GM18951 (cell line): ENCODE measurements around the gene GALNT18.

Source experiments
- POLR2A ChIP-seq: IDR thresholded peaks from 4 replicates; pipeline ENCODE4 v1.6.1; 2011; ENCODE audit warnings: mild to moderate bottlenecking; ENCODE audit not compliant: insufficient read length, insufficient read depth; ENCODE audit errors: extremely low read depth
- in situ Hi-C: fragments of 300-500 bp; cut with MboI; formaldehyde crosslinking; loops from one replicate; pipeline ENCODE4 v1.12.0; 2022; ENCODE audit warnings: low sequenced_read_pairs, mixed read lengths, inconsistent platforms; ENCODE audit not compliant: unreplicated experiment

The GALNT18 gene

GRCh38 chr11:11537372-11537771 lies 84.4 kb downstream of the GALNT18 start:
- TF ChIP-seq POLR2A, result no peak
- in situ Hi-C loops, result no loop called here

GRCh38 chr11:11536650-11537049 lies 85.2 kb downstream of the GALNT18 start:
- TF ChIP-seq POLR2A, result no peak
- in situ Hi-C loops, result no loop called here

DNA sequence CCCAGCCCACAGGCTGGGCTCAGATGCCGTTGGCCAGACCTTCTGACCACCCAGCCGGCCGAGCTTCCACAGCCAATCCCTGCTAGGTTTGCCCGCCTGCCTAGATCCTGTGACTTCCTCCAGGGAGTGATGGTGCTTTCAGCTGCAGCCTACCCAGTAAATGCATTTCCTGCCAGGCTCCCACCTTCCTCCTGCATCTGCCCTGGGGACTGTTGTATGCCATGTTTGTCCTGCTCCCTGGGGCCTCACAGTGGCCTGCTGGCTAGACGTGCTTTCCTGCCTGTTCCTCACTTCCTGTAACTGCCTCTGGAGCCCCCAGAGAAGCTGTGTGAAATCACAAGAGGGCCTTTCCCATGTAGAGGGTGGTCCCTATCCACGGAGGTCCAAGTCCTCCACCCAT lies 86.2 kb downstream of the GALNT18 start:
- no peak for TF ChIP-seq POLR2A
- in situ Hi-C loops, result no loop called here

DNA sequence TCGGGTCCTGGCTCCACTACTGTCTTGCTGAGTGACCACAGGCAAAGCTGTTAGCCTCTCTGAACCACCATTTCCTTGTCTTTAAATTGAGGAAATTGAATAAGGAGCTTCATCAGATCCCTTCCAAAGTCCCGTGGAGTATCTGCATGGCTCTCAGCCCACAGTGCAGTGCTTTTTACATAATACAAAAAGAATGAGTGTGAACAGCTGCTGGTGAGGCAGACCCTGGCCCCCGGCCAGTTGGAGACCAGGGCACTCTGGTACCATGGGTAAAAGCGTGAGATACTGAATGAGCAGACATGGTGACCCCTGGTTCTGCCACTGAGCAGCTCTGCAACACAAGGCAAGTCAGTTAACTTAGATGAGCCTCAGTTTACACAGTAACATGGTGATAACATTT lies 86.8 kb downstream of the GALNT18 start:
- no peak for TF ChIP-seq POLR2A
- in situ Hi-C loops, result no loop called here

DNA sequence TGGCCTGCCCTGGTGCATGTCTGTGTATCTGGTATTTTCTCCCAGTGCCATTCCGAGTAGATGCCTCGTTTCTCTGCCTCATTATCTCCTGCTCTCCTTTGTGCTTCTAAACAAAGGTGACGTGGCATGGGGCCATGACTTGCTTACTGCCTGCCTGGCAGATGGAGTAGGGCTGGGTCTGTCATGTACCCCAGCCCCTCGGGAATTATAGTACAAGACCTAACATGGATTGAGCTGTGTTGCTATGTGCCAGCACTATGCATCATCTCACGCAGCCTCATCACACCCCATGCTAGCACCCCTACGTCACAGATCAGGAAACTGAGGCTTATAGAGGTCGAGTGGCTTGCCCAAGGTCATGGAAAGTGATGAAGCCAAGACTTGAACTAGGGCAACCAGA lies 88.1 kb downstream of the GALNT18 start:
- TF ChIP-seq POLR2A, result no peak
- in situ Hi-C loops, result no loop called here

- in situ Hi-C loops, result no loop called here
- TF ChIP-seq POLR2A, result no peak
Measured at GRCh38 chr11:11533057-11533456, 88.7 kb downstream of the GALNT18 start.

GRCh38 chr11:11532574-11532973 lies 89.2 kb downstream of the GALNT18 start:
- no peak for TF ChIP-seq POLR2A
- in situ Hi-C loops, result no loop called here

- in situ Hi-C loops, result no loop called here
- TF ChIP-seq POLR2A, result no peak
Measured at GRCh38 chr11:11531131-11531908, 90.5 kb downstream of the GALNT18 start.

DNA sequence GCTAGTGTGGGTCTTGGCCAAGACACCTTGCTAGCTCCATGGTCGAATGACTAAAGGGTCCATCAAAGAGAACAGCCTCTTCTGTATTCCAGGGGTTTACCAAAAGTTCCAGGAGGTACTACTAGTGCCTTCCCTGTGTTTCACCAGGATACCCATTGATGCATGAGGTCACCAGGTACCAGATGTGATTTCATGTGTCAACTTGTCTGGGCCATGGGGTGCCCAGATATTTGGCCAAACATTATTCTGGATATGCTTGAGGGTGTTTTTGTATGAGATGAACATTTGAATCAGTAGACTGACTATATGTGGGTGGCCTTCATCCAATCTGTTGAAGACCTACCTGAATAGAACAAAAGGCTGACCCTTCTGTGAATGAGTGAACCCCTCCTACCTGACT lies 92.8 kb downstream of the GALNT18 start:
- in situ Hi-C loops, result no loop called here
- no peak for TF ChIP-seq POLR2A

- in situ Hi-C loops, result no loop called here
- TF ChIP-seq POLR2A, result no peak
Measured at GRCh38 chr11:11525283-11525682, 96.5 kb downstream of the GALNT18 start.

DNA sequence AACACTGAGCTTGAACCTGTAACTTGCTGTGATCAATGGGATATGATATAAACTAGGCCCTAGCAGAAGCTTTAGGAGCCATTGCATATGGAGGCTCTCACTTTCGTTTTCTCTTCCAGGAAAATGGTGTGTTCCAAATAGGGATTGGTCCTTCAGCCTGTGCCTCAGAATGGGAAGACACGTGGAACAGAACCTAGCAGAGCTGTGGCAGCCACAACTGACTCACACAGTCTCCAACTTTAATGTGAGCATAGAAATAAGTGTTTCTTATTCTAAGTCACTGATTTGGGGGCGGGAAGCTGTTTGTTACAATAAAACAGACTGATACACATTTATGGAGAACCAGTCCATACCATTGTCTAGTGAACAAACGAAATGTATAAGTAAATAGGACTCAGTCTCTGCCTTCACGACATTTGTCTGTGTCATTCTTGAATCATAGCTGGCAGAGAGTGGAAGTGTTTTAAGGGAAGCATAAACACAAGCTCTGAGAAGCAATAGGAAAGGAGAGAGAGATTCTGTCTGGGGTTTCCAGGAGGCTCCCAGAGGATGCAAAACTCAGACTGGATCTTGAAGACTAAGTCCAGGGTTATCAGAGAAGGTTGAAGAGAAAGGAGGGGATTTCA lies 97.3 kb downstream of the GALNT18 start:
- in situ Hi-C loops, result no loop called here
- no peak for TF ChIP-seq POLR2A

DNA sequence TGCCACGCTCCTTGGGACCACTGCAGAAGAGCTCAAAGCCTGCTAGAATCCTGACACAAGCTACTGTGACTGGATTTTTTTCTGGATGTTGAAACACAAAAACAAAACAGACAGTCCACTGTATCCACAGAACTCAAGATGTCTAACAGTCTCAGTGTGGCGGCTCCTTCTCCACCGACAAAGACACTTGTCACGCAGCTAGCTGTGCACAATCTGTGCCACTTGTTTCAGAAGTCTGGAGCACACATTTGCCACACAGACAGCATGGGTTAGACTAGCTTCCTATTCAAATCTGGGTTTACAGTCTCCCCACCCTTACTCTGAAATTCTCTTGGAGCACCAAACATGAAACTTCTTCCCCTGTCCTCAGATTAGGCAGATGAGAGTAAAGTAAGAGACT lies 99.2 kb downstream of the GALNT18 start:
- TF ChIP-seq POLR2A, result no peak
- in situ Hi-C loops, result no loop called here

DNA sequence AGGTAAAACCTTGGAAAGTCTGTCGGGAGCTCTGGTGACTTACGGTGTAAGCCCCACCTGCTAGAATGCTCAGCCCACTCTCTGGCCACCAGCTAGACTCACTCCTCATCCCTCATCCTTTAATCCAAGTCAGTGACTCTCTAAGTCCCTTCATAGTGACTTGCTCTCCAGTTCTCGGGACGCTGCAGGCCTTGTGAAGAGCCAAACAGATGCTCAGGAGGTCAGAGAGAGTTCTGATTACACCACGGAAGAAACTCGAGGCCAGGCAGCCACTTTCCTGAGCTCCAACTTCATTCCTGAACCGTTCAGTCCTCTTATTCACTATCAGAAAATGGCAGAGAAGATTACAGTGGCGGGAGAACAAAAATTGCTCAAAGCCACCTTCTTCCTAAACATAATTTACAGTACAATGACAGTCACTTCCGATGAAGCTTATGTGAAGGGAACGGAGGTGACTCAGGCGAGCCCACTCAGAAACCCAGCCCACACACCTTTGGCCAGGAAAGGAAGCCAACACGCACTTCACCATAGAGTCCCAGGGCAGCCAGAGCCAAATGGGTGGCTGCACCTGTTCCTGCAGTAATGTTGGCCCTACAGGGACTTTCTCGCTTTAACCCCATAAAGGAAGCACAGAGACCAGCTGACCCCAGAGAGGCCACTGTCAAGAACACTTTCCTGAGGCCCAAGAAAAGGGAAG lies 100.4 kb downstream of the GALNT18 start:
- no peak for TF ChIP-seq POLR2A
- in situ Hi-C loops, result no loop called here
